ENCODE results near the gene SPRTN. TPM values are rescaled to one million over a fixed set of nuclear protein-coding genes. Genes with fewer than 3 reads are reported as not detected.
"Not testable (repeated sequence)": the region's sequence is repeated elsewhere in the genome, so short reads cannot be mapped to it uniquely, and the experiment has no call there.

SPRTN gene
- total and polyA plus RNA-seq, 2 donors from 2014 or later: 5.3 to 8.9 TPM

DNA sequence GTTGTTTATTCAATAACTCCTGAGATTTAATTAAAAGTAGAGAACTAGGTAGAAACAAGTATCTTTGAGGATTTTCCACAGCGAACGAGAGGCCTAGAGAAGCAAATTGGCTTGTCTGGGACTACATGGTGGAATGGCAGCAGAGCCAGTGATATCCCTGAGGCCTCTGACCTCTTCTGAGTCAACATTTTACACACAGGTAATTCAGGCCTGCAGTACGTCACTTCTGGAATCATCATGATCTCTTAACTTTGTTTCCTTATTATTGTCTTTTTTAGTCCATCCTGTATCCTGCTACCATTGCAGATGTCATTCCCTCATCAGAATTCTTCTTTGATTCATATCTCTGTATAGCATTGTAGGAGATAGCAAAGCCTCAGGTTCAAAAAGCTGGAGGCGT lies 9.9 kb downstream of the SPRTN start:
- no peaks in the 10 kb centered on the region for H3K9me3 ChIP-seq (ENCODE audit: control insufficient read depth in 2 of 3, insufficient read depth in 1 of 3, low read length in 3 of 3)
- H3K27ac ChIP-seq (ENCODE audit: low read depth in 2 of 2, low read length in 2 of 2): no peak overlapping the region
- no peaks in the 10 kb centered on the region for H3K27me3 ChIP-seq (ENCODE audit: control insufficient read depth, insufficient read depth, low read length)
- TF ChIP-seq, protein P1, sequence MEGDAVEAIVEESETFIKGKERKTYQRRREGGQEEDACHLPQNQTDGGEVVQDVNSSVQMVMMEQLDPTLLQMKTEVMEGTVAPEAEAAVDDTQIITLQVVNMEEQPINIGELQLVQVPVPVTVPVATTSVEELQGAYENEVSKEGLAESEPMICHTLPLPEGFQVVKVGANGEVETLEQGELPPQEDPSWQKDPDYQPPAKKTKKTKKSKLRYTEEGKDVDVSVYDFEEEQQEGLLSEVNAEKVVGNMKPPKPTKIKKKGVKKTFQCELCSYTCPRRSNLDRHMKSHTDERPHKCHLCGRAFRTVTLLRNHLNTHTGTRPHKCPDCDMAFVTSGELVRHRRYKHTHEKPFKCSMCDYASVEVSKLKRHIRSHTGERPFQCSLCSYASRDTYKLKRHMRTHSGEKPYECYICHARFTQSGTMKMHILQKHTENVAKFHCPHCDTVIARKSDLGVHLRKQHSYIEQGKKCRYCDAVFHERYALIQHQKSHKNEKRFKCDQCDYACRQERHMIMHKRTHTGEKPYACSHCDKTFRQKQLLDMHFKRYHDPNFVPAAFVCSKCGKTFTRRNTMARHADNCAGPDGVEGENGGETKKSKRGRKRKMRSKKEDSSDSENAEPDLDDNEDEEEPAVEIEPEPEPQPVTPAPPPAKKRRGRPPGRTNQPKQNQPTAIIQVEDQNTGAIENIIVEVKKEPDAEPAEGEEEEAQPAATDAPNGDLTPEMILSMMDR (IDR thresholded peaks at IDR 0.05; ENCODE audit: borderline replicate concordance, extremely low read depth, insufficient read depth): no peak
- FAIRE-seq: no peak
- H3K9ac ChIP-seq (ENCODE audit: low read length in 3 of 3): no peak overlapping the region
- no peak overlapping the region for H3K4me3 ChIP-seq (ENCODE audit: low read length in 3 of 3)
- H3K4me1 ChIP-seq (ENCODE audit: control insufficient read depth in 2 of 3, insufficient read depth in 2 of 3, low read depth in 1 of 3, low read length in 3 of 3): no peaks in the 10 kb centered on the region
- intact Hi-C loops (cut with DNase I): no loop called here
- H3K36me3 ChIP-seq (ENCODE audit: control insufficient read depth in 2 of 3, insufficient read depth in 3 of 3, low read length in 3 of 3): peaks cover 3 to 10% (median 8%) of the 10 kb centered on the region in 3 donors
- no peak for DNase-seq

DNA sequence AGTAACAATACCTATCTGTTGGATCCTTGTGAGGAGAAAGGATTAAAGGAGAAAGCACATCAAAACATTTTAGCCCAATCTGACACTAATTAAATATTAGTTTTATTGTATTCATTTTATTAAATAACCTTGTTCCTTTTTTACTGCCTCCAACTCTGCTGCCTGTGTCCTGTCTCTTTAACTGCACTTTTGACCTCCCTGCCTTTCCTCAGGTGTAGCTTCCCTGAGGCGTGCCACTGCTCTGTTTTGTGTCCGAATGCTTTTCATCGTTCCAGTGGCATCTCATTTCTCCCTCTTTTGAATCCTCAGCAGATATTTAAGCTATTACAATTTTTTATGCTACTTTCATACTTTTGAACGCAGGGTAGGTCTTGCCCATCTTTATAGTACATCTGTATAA lies 10.3 kb downstream of the SPRTN start:
- Histone ChIP-seq H3K9ac (ENCODE audit: low read length in 3 of 3) (no peak overlapping the region), H3K9me3 (ENCODE audit: control insufficient read depth in 2 of 3, insufficient read depth in 1 of 3, low read length in 3 of 3) (no peaks in the 10 kb centered on the region), H3K27ac (ENCODE audit: low read depth in 2 of 2, low read length in 2 of 2) (no peak overlapping the region), H3K4me1 (ENCODE audit: control insufficient read depth in 2 of 3, insufficient read depth in 2 of 3, low read depth in 1 of 3, low read length in 3 of 3) (no peaks in the 10 kb centered on the region), H3K4me3 (ENCODE audit: low read length in 3 of 3) (no peak overlapping the region), H3K36me3 (ENCODE audit: control insufficient read depth in 2 of 3, insufficient read depth in 3 of 3, low read length in 3 of 3) (peaks cover 3 to 10% (median 8%) of the 10 kb centered on the region in 3 donors), H3K27me3 (ENCODE audit: control insufficient read depth, insufficient read depth, low read length) (no peaks in the 10 kb centered on the region)
- FAIRE-seq (no peak), DNase-seq (no peak)
- TF ChIP-seq, protein P1 (IDR thresholded peaks at IDR 0.05; ENCODE audit: borderline replicate concordance, extremely low read depth, insufficient read depth): no peak
- intact Hi-C loops (cut with DNase I): no loop called here

DNA sequence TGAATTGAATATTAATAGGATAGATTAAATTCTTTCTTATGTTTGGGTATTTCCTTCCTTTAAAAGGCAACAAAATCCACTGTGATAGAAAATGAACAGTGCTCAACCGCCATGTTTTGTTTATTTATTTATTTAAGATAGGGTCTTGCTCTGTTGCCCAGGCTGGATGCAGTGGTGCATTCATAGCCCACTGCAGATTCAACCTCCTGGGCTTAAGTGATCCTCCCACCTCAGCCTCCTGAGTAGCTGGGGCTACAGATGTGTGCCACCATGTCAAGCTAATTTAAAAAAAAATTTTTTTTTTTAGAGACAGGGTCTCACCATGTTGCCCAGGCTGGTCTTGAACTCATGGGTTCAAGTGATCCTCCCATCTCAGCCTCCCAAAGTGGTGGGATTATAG lies 10.8 kb downstream of the SPRTN start:
- H3K4me1 ChIP-seq (ENCODE audit: control insufficient read depth in 2 of 3, insufficient read depth in 2 of 3, low read depth in 1 of 3, low read length in 3 of 3); H3K9me3 ChIP-seq (ENCODE audit: control insufficient read depth in 2 of 3, insufficient read depth in 1 of 3, low read length in 3 of 3); H3K9ac ChIP-seq (ENCODE audit: low read length in 3 of 3); H3K27me3 ChIP-seq (ENCODE audit: control insufficient read depth, insufficient read depth, low read length); H3K4me3 ChIP-seq (ENCODE audit: low read length in 3 of 3); DNase-seq; FAIRE-seq; H3K27ac ChIP-seq (ENCODE audit: low read depth in 2 of 2, low read length in 2 of 2); intact Hi-C loops (cut with DNase I): not testable (repeated sequence)
- peaks cover 3 to 10% (median 4%) of the 10 kb centered on the region in 3 donors for H3K36me3 ChIP-seq (ENCODE audit: control insufficient read depth in 2 of 3, insufficient read depth in 3 of 3, low read length in 3 of 3)

DNA sequence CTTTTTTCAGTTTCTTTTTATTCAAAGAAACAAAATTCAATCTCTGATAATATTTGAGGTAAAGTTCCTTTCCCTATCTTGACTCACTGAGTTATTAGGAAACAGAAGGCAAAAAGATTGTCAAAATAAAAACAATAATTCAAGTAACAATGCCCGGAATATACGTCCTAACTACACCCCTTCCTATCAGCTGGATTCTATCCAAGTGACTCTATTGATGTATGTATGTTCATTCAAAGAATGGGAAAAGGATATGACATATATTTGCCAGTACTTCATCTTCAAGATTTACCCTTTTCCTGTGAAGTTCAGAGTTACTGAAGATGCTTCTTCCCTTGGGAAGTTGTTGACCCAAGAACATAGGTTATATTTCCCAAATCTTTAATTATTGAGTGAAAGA lies 13.7 kb downstream of the SPRTN start:
- intact Hi-C loops (cut with DNase I): no loop called here
- no peaks in the 10 kb centered on the region for H3K27me3 ChIP-seq (ENCODE audit: control insufficient read depth, insufficient read depth, low read length)
- no peak overlapping the region for H3K4me3 ChIP-seq (ENCODE audit: low read length in 3 of 3)
- DNase-seq (peak in 1 of 5 donors; percentile 44), FAIRE-seq (no peak)
- H3K36me3 ChIP-seq (ENCODE audit: control insufficient read depth in 2 of 3, insufficient read depth in 3 of 3, low read length in 3 of 3): peaks cover 3 to 10% (median 4%) of the 10 kb centered on the region in 3 donors
- no peaks in the 10 kb centered on the region for H3K4me1 ChIP-seq (ENCODE audit: control insufficient read depth in 2 of 3, insufficient read depth in 2 of 3, low read depth in 1 of 3, low read length in 3 of 3)
- H3K27ac ChIP-seq (ENCODE audit: low read depth in 2 of 2, low read length in 2 of 2): no peak overlapping the region
- no peaks in the 10 kb centered on the region for H3K9me3 ChIP-seq (ENCODE audit: control insufficient read depth in 2 of 3, insufficient read depth in 1 of 3, low read length in 3 of 3)
- H3K9ac ChIP-seq (ENCODE audit: low read length in 3 of 3): no peak overlapping the region
- TF ChIP-seq, protein P1 (IDR thresholded peaks at IDR 0.05; ENCODE audit: borderline replicate concordance, extremely low read depth, insufficient read depth): no peak

All from kidney (tissue), 14 donors.